Neural progenitor cell (in vitro differentiated cells): Measurements from ENCODE around the gene SACS. TPM values are rescaled to one million over a fixed set of nuclear protein-coding genes. Genes with fewer than 3 reads are reported as not detected.
A peak's percentile ranks its signal among the peaks of the same experiment; 100 is the strongest.

Source experiments
- DNase-seq: peaks from one replicate; pipeline ENCODE4 v3.0.0-alpha.2; 2016; ENCODE audit warnings: low spot score
- H2AFZ ChIP-seq: fragments of 200-600 bp; sonication (generic); replicated peaks from 2 replicates; pipeline ENCODE4 v1.6.1; 2016; ENCODE audit warnings: antibody characterized with exemption
- H3F3A ChIP-seq: fragments of 200-600 bp; sonication (generic); 2 replicates; pipeline ENCODE4 v1.6.1; 2016; ENCODE audit warnings: antibody characterized with exemption, low read depth
- H3K27ac ChIP-seq: fragments of 200-600 bp; sonication (generic); 2 replicates; pipeline ENCODE4 v1.5.1; 2016; ENCODE audit warnings: mild to moderate bottlenecking
- H3K27me3 ChIP-seq: fragments of 200-600 bp; sonication (generic); 2 replicates; pipeline ENCODE4 v1.6.1; 2016; ENCODE audit warnings: mild to moderate bottlenecking, moderate library complexity
- H3K36me3 ChIP-seq: fragments of 200-600 bp; sonication (generic); 2 replicates; pipeline ENCODE4 v1.5.1; 2016
- H3K4me1 ChIP-seq: fragments of 200-600 bp; sonication (generic); 2 replicates; pipeline ENCODE4 v1.6.1; 2016; ENCODE audit warnings: mixed run types
- H3K4me2 ChIP-seq: fragments of 200-600 bp; sonication (generic); 2 replicates; pipeline ENCODE4 v1.6.1; 2016
- H3K4me3 ChIP-seq: fragments of 200-600 bp; sonication (generic); 2 replicates; pipeline ENCODE4 v1.5.1; 2016
- H3K79me2 ChIP-seq: fragments of 200-600 bp; sonication (generic); 2 replicates; pipeline ENCODE4 v1.6.1; 2016; ENCODE audit warnings: low read depth
- H3K9ac ChIP-seq: fragments of 200-600 bp; sonication (generic); 2 replicates; pipeline ENCODE4 v1.6.1; 2016
- H3K9me3 ChIP-seq: fragments of 200-600 bp; sonication (generic); 2 replicates; pipeline ENCODE4 v1.5.1; 2016; ENCODE audit warnings: low read depth
- H4K20me1 ChIP-seq: fragments of 200-600 bp; sonication (generic); 2 replicates; pipeline ENCODE4 v1.6.1; 2016; ENCODE audit warnings: low read depth
- H3K27ac Mint-ChIP-seq: 3 replicates; pipeline ENCODE4 v1.8.0; 2021; ENCODE audit warnings: mixed read lengths
- H3K27me3 Mint-ChIP-seq: 2 replicates; pipeline ENCODE4 v1.8.0; 2022; ENCODE audit warnings: low read depth, mild to moderate bottlenecking, inconsistent platforms, moderate library complexity, mixed read lengths; ENCODE audit not compliant: insufficient read depth
- H3K36me3 Mint-ChIP-seq: 3 replicates; pipeline ENCODE4 v1.8.0; 2021; ENCODE audit warnings: mixed read lengths
- H3K4me1 Mint-ChIP-seq: 3 replicates; pipeline ENCODE4 v1.8.0; 2021; ENCODE audit warnings: mixed read lengths
- H3K4me3 Mint-ChIP-seq: 3 replicates; pipeline ENCODE4 v1.8.0; 2021; ENCODE audit warnings: mild to moderate bottlenecking, moderate library complexity, mixed read lengths
- H3K9me3 Mint-ChIP-seq: 3 replicates; pipeline ENCODE4 v1.8.0; 2020; ENCODE audit warnings: mixed read lengths
- EZH2 ChIP-seq: fragments of 200-600 bp; sonication (generic); IDR thresholded peaks from 2 replicates; pipeline ENCODE4 v1.6.1; 2017; ENCODE audit warnings: antibody characterized with exemption, mild to moderate bottlenecking, moderate library complexity
- EZH2phosphoT487 ChIP-seq: fragments of 200-600 bp; sonication (generic); IDR thresholded peaks from 2 replicates; pipeline ENCODE4 v1.6.1; 2017; ENCODE audit warnings: antibody characterized with exemption
- total RNA-seq: library from RNA; depleted of rRNA; stranded (reverse); fragments of >200 nt; gene quantifications from 2 replicates; pipeline ENCODE4 v1.2.3, GENCODE V29; 2015; ENCODE audit warnings: low replicate concordance
- TF ChIP-seq, protein P1 (sequence below): fragments of 200-600 bp; sonication (generic); IDR thresholded peaks from 2 replicates; pipeline ENCODE4 v1.5.1; 2017; ENCODE audit warnings: antibody characterized with exemption, mild to moderate bottlenecking

The SACS gene
- total RNA-seq, 1 donor from 2014 or later = 77.7 TPM

DNA sequence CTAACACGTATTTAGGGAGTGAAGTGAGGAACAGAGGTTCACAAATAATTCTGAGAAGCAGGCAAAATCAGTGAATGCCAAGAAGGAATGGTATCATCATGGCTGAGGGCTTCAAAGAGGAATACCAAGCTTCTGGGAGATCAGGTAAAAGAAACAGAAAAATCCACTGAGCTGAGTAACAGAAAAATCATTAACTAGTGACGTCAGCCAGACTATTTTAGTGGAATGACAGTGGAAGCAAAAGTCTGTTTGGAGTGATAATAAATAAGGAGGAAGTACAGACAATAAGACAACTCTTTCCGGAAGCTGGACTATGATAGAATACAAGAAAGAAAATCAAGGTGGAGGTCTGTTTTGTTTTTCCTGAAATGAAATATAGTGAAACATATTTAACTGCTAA lies 83.5 kb downstream of the SACS start:
- Histone ChIP-seq H3F3A (no peaks in the 10 kb centered on the region), H3K27me3 (no peaks in the 10 kb centered on the region), H3K9ac (no peak overlapping the region), H3K4me3 (no peak overlapping the region), H3K4me2 (no peak overlapping the region), H3K27ac (no peak overlapping the region), H3K36me3 (peaks cover 21% of the 10 kb centered on the region), H3K4me1 (no peaks in the 10 kb centered on the region), H3K9me3 (no peaks in the 10 kb centered on the region), H2AFZ (no peak overlapping the region), H3K79me2 (peaks cover 70% of the 10 kb centered on the region), H4K20me1 (no peaks in the 10 kb centered on the region)
- Mint-ChIP-seq H3K4me3 (no peak overlapping the region), H3K4me1 (no peaks in the 10 kb centered on the region), H3K27ac (no peak overlapping the region), H3K36me3 (peaks cover 68% of the 10 kb centered on the region), H3K9me3 (no peaks in the 10 kb centered on the region), H3K27me3 (peaks cover 4% of the 10 kb centered on the region)
- TF ChIP-seq EZH2 (no peak), EZH2phosphoT487 (no peak)
- TF ChIP-seq, protein P1, sequence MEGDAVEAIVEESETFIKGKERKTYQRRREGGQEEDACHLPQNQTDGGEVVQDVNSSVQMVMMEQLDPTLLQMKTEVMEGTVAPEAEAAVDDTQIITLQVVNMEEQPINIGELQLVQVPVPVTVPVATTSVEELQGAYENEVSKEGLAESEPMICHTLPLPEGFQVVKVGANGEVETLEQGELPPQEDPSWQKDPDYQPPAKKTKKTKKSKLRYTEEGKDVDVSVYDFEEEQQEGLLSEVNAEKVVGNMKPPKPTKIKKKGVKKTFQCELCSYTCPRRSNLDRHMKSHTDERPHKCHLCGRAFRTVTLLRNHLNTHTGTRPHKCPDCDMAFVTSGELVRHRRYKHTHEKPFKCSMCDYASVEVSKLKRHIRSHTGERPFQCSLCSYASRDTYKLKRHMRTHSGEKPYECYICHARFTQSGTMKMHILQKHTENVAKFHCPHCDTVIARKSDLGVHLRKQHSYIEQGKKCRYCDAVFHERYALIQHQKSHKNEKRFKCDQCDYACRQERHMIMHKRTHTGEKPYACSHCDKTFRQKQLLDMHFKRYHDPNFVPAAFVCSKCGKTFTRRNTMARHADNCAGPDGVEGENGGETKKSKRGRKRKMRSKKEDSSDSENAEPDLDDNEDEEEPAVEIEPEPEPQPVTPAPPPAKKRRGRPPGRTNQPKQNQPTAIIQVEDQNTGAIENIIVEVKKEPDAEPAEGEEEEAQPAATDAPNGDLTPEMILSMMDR = no peak
- no peak for DNase-seq

DNA sequence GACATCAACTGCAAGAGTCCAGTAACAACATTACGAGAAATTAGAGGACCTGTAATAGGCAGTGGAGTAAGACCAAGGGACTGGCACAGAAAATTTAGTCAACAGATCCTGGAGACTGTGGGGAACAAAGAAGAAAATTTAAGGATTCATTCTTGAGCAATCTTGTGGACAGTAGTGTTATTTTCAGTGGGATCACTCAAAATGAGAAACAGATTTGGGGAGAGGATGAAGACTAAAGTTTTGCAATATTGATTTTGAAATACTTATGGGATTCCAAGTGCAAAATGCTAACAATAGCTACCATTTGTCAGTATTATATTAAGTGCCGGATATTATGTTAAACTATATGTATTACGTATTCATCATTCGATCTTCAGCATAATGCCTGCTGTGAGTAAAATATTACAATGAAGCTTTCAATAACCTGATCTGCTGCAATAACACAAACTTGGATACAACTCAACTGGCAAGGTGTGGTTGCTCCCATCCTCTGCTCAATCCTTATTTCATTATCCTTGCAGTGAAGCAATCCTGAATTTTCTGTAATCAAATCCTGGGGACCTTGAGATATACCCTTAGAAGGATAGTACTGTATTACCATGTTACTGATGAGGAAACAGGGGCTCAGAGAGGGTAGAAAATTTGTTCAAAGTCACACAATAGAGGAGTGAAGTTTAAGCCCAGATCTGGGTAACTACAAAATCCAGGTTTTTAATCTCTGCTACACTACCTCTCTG lies 84.2 kb downstream of the SACS start:
- no peak overlapping the region for H3K27ac Mint-ChIP-seq
- Histone ChIP-seq H3K4me3 (no peak overlapping the region), H3K9ac (no peak overlapping the region), H3K9me3 (no peaks in the 10 kb centered on the region), H3K27me3 (no peaks in the 10 kb centered on the region), H2AFZ (no peak overlapping the region), H3K4me1 (no peaks in the 10 kb centered on the region), H3K36me3 (peaks cover 24% of the 10 kb centered on the region), H3K27ac (no peak overlapping the region), H4K20me1 (no peaks in the 10 kb centered on the region), H3K4me2 (no peak overlapping the region), H3F3A (no peaks in the 10 kb centered on the region), H3K79me2 (peaks cover 72% of the 10 kb centered on the region)
- no peaks in the 10 kb centered on the region for H3K9me3 Mint-ChIP-seq
- H3K4me3 Mint-ChIP-seq = no peak overlapping the region
- H3K27me3 Mint-ChIP-seq = peaks cover 4% of the 10 kb centered on the region
- TF ChIP-seq EZH2phosphoT487 (no peak), EZH2 (no peak)
- TF ChIP-seq, protein P1 = no peak
- H3K4me1 Mint-ChIP-seq = no peaks in the 10 kb centered on the region
- H3K36me3 Mint-ChIP-seq = peaks cover 66% of the 10 kb centered on the region
- no peak for DNase-seq

DNA sequence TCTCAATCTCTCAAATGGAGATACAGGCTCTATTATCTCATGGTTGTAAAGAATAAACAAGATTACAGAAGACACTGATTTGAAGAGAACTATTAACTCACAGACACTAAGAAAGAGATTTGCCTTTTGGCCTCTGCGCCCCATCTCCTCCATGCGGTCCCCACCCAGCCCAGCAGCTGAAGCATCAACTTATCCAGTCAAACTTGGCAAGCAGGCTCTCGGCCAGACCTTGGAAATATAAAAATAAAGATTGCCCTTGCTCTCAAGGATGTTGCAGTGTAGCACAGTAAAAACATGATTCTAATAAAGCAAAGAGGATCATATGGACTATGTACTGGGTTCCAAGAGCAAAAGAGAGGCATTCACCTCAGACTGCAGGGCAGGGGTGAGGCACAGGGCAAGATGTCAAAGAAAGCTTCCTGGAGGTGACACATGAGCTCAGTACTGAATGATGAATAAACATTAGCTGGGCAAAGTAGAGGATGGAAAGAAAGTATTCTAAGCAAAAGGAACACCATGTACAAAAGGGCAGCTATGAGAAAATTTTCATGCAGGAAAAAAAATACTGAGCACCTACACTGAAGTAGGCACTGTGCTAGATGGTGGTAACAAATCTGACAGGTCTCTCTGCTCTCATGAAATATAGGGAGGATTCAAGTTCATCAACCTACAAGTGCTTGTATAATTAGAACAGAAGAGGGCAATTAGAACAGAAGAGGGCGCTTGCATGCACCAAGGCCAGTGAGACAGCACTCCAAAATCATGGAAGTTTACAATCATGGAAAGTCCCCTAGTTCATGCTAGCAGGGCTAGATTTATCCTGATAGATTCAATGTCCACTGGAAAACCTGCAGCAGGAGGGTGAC lies 85.0 kb downstream of the SACS start:
- no peak for DNase-seq
- Histone ChIP-seq H3K27ac (no peak overlapping the region), H3F3A (no peaks in the 10 kb centered on the region), H4K20me1 (no peaks in the 10 kb centered on the region), H3K79me2 (peaks cover 66% of the 10 kb centered on the region), H3K27me3 (no peaks in the 10 kb centered on the region), H3K9ac (no peak overlapping the region), H3K4me3 (no peak overlapping the region), H2AFZ (no peak overlapping the region), H3K4me2 (no peak overlapping the region), H3K4me1 (no peaks in the 10 kb centered on the region), H3K9me3 (no peaks in the 10 kb centered on the region), H3K36me3 (peaks cover 29% of the 10 kb centered on the region)
- TF ChIP-seq, protein P1 = peak; percentile 13
- no peak for TF ChIP-seq EZH2
- no peak for TF ChIP-seq EZH2phosphoT487
- H3K9me3 Mint-ChIP-seq = no peaks in the 10 kb centered on the region
- H3K27ac Mint-ChIP-seq = no peak overlapping the region
- H3K36me3 Mint-ChIP-seq = peaks cover 68% of the 10 kb centered on the region
- H3K4me1 Mint-ChIP-seq = no peaks in the 10 kb centered on the region
- H3K27me3 Mint-ChIP-seq = peaks cover 4% of the 10 kb centered on the region
- no peak overlapping the region for H3K4me3 Mint-ChIP-seq
